ENCODE results near the gene CSDE1. TPM values are rescaled to one million over a fixed set of nuclear protein-coding genes. Genes with fewer than 3 reads are reported as not detected.
"Not testable (repeated sequence)": the region's sequence is repeated elsewhere in the genome, so short reads cannot be mapped to it uniquely, and the experiment has no call there.

CSDE1 gene
- 350 TPM for polyA plus RNA-seq (2013, experiment 1 of 2; ENCODE audit: insufficient read length)
- 410 TPM for polyA plus RNA-seq (2013, experiment 2 of 2; ENCODE audit: insufficient read length)

GRCh38 chr1:114757455-114758255, at the start of gene CSDE1:
TSS of gene CSDE1 (minus strand) at chr1:114757984. CDS start at chr1:114739890, 18,094 bp downstream.
- peak; percentile 98 for DNase-seq

- not testable (repeated sequence) for DNase-seq
These were observed 46.7 kb upstream of the CSDE1 start for GRCh38 chr1:114804449-114804848.

- no peak for DNase-seq
These were observed 45.2 kb upstream of the CSDE1 start for GRCh38 chr1:114803001-114803400.

GRCh38 chr1:114794038-114794437, 36.3 kb upstream of the CSDE1 start:
- DNase-seq: no peak

- not testable (repeated sequence) for DNase-seq
These were observed 32.8 kb upstream of the CSDE1 start for GRCh38 chr1:114790581-114790980.

GRCh38 chr1:114786440-114786839, 28.7 kb upstream of the CSDE1 start:
- not testable (repeated sequence) for DNase-seq

GRCh38 chr1:114782476-114782875, 24.7 kb upstream of the CSDE1 start:
- DNase-seq: no peak

- DNase-seq: peak; percentile 92
These were observed 22.8 kb upstream of the CSDE1 start, which contains the start of gene SIKE1 for GRCh38 chr1:114780344-114781226. TSS of gene SIKE1 (minus strand) at chr1:114780685. CDS start at chr1:114780607, 78 bp downstream.

GRCh38 chr1:114779722-114780121, 21.9 kb upstream of the CSDE1 start:
- no peak for DNase-seq

- DNase-seq: not testable (repeated sequence)
These were observed 18.9 kb upstream of the CSDE1 start for GRCh38 chr1:114776726-114777125.

GRCh38 chr1:114771992-114772391, 14.2 kb upstream of the CSDE1 start:
- DNase-seq: no peak

- DNase-seq: no peak
These were observed 13.2 kb upstream of the CSDE1 start for GRCh38 chr1:114770989-114771388.

- DNase-seq: no peak
These were observed 6.9 kb upstream of the CSDE1 start for GRCh38 chr1:114764689-114765088.

GRCh38 chr1:114758256-114758832, 560 bp upstream of the CSDE1 start:
- DNase-seq: peak; percentile 27

- peak; percentile 50 for DNase-seq
These were observed 782 bp downstream of the CSDE1 start for GRCh38 chr1:114756949-114757454.

GRCh38 chr1:114756009-114756892, 1.5 kb downstream of the CSDE1 start:
- DNase-seq: no peak

GRCh38 chr1:114755006-114755931, 2.5 kb downstream of the CSDE1 start:
- peak; percentile 30 for DNase-seq

- DNase-seq: not testable (repeated sequence)
These were observed 4.1 kb downstream of the CSDE1 start for GRCh38 chr1:114753702-114754101.

GRCh38 chr1:114753143-114753542, 4.6 kb downstream of the CSDE1 start:
- no peak for DNase-seq

GRCh38 chr1:114750780-114751179, 7.0 kb downstream of the CSDE1 start:
- no peak for DNase-seq
